Suppressor macrophage treated with lipopolysaccharide for 1 hour (primary cell): Measurements from ENCODE around the gene MORC3.
A peak's percentile ranks its signal among the peaks of the same experiment; 100 is the strongest.
"Not testable (repeated sequence)": the region's sequence is repeated elsewhere in the genome, so short reads cannot be mapped to it uniquely, and the experiment has no call there.

Experiments
- DNase-seq, 3 donors: peaks; one replicate each; pipeline ENCODE4 v3.0.0-alpha.2; 2020 to 2022

The MORC3 gene

DNA sequence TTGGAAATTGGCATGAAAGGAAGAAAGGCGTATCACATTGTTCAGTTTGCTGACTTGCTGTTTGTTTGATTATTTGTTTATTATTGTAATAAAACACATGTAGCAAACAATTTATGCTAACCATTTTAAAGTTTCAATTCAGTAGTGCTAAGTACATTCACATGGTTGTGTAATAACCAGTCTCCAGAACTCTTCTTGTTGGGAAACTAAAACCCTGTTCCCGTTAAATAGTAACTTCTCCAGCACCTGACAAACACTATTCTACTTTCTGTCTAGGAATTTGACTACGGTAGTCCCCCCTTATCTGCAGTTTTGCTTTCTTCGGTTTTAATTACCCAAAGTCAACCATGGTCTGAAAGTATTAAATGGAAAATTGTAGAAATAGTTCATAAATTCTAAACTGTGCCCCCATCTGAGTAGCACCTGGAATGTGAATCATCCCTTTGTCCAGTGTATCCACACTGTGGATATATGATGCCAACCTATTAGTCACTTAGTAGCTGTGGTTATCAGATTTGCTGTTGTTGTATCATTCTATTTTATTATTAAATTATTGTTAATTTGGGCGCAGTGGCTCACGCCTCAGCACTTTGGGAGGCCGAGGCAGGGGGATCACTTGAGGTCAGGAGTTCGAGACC is 5.5 kb downstream of the MORC3 start:
- peak in 1 of 3 donors; percentile 14 for DNase-seq

DNA sequence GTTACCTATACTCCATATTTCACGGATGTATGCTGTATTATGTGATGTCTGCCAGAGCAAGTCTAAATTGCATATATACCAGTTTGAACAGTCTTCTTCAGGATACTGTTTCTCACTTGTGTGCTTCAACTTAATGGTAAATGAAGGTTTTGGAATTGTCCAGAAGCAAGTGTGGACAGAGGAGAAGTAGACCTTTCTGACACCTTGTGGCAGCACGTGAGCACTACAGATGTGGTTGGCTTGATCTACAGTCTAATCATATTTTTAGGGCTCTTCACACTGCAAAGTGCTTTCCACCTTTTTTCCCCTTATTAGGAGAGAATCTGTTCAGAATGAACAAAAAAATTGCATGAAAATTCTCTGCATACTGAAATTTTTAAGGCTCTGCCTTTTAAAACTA is 10.9 kb downstream of the MORC3 start:
- peak; percentile 55 to 60 (median 55) for DNase-seq

DNA sequence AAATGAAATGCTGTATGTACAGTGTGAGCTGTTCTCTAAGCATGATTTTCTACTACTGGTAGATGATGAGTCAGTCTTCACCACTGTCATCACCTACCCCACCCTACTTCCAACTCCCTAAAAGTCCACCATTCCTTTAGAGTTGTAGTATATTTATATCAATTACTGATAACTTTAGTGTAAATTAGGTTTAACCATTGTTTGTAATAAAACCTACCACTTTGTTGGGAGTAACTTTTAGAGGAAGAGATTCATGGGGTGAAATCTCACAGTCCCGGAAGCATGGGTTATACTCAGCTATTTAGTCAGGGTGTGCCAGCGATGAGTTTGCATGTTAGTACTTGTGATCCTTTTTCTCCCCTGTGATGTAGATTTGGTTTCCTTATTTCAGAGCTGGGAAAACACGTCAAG is 17.1 kb downstream of the MORC3 start:
- peak; percentile 33 to 51 (median 39) for DNase-seq

DNA sequence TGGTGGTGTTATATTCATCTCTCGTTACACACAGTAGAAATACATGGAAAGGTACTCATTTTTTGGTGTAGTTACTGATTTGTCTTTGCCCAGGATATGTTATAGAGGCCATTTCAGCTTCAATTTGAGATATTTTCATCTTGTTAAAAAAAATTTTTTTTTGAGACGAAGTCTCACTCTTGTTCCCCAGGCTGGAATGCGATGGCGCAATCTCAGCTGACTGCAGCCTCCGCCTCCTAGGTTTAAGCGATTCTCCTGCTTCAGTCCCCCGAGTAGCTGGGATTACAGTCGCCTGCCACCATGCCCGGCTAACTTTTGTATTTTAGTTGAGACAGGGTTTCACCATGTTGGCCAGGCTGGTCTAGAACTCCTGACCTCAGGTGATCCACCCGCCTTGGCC is 19.0 kb downstream of the MORC3 start:
- no peak for DNase-seq

DNA sequence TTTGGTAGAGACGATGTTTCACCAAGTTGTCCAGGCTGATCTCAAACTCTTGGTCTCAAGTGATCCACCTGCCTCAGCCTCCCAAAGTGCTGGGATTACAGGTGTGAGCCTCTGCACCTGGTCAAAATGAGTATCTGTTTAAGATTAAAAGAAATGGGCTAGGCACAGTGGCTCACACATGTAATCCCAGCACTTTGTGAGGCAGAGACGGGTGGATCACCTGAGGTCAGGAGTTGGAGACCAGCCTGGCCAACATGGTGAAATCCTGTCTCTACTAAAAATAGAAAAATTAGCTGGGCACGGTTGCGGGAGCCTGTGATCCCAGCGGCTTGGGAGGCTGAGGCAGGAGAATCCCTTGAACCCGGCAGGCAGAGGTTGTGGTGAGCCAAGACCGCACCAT is 22.6 kb downstream of the MORC3 start:
- not testable (repeated sequence) for DNase-seq

DNA sequence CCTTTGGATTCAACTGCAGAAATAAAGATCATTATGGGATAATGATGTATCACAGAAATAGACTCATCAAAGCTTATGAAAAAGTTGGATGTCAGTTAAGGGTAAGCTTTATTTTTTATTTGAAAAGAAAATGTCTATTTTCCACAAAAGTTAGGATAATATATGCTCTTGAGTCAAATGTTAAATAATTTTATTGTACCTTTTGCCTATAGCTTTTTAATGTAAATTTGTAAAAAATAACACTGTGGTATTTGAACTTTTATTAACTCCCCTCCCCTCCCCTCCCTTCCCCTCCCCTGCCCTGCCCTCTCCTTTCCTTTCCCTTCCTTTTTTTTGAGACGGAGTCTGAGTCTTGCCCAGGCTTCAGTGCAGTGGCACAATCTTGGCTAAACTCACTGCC is 24.9 kb downstream of the MORC3 start:
- no peak for DNase-seq

DNA sequence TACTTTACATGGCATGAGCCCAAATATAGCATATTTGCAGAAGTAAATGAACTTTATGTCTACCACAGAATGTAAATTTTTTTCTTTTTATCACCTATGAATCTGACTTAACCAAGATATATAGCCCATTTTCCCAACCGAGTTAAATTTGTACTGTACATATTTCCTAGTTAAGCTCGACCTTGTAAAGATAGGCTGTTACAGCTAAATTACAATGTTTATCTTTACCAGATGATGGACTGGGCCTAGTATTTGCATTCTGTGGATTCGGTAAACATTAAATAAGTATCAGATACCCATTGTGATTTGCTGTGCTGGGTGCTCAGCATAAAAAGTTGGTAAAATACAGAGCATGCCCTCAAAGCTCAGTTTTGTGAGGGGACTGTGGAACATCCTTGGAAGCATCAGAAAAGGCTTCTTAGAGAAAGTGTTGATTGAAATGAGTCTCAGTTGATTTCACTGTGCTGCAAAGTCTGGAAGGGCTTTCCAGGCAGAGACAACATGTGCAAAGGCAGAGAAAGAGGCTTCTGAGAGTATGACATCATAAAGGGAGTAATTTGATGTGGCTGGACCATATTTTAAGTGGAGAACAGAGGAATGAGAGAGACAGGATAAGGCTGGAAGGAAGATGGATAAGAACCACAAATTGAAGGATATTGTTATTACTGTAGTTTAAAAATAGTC is 27.4 kb downstream of the MORC3 start:
- DNase-seq = no peak

DNA sequence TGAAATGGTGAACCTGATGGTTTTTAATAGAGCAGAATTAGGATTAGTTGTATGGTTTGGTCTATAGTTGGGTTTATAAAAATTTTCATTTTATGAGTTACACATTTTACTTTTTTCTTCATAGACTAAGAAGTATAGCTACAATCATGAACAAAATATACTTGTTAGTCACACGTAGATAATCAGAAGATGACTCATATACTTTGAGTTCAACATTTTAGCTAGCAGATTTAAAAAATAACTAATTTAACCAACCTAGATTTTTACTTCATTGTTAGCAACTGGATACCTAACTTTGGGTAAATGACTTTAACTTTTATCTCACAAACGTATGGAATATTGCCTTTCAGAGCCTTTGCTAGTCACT is 27.9 kb downstream of the MORC3 start:
- DNase-seq = no peak

DNA sequence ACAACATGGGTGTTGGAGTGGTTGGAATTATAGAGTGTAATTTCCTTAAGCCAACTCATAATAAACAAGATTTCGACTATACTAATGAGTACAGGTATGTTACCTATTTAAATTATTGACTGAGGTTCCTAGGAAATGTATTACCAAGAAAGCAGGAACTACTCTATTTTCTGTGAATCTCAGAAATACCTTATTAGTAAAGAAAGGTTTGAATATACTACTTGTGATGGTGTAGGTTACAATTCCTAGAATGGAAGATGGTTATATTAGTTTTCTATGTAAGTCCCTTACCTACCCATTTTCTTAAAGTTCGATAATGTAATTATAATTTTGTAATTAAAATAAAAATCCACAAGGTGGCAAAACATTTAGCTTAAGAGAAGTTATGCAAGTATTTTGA is 29.3 kb downstream of the MORC3 start:
- no peak for DNase-seq

DNA sequence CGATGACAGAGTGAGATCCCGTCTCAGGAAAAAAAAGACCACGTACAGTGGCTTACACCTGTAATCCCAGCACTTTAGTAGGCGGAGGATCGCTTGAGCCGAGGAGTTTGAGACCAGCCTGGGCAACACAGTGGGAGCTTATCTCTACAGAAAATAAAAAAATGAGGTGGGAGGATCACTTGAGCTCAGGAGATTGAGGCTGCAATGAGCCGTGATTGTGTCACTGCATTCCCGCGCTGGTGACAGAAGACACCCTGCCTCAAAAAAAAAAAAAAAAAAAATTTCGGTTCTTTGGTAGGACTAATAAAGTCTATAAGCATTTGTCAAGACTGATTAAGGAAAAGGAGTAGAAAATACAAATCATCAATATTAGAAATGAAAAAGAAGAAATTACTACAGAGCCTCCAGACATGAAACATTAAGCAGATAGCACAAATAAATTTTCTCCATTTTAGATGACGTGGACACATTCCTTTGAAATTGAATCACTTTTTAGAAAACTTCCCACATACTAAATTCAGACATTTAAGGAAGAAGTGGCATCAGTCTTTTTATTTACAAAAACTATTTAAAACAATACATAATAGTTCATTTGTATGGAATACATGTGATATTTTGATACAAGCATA is 30.4 kb downstream of the MORC3 start:
- DNase-seq = no peak

DNA sequence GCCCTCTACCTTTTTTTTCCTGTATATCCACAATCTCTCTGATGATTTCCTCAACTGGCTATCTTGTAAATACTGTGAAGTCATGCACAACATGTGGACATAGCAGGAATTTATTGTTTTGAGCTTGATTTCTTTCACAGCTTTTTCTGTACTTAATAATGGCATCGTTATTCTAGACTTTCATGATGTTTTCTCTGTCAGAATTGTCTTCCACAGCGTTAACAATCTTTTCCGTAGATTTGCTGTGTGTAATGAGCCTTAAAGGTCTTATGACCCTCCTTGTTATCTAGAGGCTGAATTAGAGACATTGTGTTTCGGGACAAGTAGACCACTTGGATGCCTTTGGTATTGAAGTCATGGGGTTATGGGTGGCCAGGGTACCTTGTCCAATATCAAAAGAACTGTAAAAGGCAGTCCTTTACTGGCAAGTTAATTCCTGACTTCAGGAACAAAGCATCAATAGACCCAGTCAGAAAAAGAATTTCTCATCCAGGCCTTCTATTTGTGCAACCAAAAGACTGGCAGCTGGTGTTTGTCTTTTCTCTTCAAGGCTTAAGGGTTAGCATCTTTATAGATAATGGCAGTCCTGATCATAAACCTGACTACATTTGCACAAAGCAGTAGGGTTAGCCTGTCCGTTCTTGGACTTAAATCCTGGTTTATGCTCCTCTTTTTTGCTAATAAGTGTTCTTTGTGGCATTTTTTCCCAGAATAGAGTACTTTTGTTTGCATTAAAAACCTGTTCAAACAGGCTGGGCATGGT is 35.1 kb downstream of the MORC3 start:
- no peak for DNase-seq

DNA sequence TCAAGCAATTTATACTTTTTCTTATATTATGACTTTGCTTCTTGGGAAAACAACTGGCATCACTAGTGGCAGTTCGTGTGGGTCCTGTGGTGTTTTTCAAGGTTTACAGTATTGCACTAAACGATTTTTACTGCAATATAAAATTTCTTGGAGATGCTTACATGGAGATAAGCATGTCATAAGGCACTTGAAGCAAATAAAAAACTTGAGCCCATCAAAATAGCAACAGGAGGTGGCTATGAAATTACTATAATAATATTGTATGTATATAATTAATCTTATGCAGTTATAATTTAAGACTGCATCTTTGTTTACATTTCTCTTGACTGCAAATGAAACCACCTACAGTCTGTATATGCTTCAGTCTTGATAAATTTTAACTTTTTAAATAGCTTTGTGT is 35.9 kb downstream of the MORC3 start:
- no peak for DNase-seq

DNA sequence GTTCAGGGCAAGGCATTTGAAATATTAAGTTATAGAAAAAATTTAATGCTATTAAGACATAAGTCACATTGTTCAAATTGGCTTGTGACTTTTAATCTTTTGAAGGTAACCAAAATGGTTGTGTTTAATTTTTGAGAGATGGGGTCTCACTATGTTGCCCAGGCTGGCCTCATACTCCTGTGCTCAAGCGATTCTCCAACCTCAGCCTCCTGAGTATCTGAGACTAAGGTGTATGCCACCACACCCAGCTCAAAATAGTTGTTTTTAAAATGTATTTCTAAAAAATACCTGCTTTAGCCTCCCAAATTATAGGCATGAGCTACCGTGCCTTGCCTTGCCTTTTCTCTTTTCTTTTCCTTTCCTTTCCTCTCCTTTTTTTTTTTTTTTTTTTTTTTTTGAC is 39.2 kb downstream of the MORC3 start:
- DNase-seq = no peak

DNA sequence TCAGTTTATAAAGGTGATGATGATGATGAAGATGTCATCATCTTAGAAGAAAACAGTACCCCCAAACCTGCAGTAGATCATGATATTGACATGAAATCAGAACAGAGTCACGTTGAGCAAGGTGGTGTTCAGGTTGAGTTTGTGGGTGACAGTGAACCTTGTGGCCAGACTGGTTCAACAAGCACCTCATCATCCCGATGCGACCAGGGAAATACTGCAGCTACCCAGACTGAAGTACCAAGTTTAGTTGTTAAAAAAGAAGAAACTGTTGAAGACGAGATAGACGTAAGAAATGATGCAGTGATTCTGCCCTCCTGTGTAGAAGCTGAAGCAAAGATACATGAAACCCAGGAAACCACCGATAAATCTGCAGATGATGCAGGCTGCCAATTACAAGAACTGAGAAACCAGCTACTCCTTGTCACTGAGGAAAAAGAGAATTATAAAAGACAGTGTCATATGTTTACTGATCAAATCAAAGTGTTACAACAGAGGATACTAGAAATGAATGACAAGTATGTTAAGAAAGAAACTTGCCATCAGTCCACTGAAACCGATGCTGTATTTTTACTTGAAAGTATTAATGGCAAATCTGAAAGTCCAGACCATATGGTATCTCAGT is 49.2 kb downstream of the MORC3 start:
- DNase-seq = no peak

DNA sequence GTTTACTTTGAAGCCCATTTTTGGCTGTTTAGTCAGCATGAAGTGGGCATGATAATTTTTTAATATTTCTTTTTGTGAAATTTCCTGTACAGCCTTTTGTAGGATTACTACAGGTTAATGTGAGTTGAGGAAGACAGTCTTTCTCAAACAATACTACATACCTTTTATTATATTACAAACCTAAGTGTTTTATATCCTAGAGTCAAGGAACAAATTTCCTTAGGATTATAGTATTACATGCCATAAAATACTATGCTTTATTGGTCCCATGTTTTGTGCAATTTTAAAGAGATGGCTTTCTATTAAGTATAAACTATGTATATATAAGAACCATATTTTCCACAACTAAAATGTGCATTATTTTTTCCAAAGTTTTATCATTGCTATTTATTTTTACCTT is 56.0 kb downstream of the MORC3 start:
- DNase-seq = no peak

DNA sequence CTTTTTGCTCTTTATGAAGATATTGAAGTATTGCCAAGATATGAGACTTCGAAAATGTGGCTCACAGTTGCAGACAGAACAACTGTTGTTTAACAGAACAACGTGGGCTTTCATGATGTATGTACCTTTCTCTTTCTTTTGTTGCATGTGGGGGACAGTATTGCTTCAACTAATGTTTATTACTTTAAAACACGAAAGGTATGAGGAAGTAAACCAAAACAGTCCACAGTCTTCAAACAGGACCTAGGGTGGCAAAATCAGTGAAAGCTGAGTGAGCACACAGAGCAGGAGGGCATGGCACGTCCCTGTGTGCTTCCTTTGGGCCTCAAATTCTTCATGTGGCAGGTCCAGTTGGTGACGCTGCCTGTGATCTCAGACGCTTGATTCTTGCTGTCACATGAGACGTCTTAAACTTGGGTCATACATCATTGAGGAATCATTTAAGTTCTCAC is 57.4 kb downstream of the MORC3 start:
- no peak for DNase-seq

DNA sequence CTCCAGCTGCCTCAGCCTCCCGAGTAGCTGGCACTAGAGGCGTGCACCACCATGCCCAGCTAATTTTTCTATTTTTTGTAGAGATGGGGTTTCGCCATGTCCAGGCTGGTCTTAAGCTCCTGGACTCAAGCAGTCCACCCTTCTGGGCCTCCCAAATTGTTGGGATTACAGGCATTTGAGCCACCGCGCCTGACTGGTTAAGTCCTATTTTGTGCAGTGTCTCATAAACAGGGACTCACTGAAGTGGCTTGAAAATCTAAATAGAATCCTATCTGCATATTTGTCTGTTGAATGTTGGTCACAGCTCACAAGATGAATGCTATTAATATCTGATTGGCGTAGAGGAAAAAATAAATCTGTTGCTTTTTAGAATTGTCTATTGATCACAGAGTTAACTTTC is 59.3 kb downstream of the MORC3 start:
- no peak for DNase-seq

DNA sequence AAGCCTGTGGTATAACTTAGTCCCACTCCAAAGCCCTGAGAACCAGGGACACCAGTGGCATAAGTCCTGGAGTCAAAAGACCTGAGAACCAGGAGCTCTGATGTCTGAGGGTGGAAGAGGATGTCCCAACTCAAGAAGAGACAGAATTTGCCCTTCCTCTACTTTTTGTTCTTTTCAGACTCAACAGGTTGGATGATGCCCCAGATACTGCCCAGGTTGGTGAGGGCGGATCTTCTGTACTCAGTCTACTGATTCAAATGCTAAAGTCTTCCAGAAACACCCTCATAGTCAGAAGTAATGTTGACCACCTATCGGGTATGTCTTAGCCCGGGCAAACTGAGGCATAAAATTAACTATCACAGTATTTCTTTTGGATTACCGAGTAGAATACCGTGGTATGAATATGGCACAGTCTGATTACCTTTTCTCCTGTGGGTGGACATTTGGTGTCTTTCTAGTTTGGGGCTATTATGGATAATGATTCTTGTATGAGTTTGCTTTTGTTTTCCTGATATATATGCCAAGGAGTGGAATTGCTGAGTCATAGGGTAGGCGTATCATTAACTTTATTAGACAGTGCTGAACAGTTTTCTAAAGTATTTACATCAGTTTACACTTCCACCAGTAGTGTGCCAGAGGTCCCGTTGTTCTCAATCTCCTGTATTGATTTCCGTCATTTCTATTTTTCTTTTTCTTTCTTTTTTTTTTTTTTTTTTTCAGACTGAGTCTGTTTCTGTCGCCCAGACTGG is 62.0 kb downstream of the MORC3 start:
- DNase-seq = no peak

DNA sequence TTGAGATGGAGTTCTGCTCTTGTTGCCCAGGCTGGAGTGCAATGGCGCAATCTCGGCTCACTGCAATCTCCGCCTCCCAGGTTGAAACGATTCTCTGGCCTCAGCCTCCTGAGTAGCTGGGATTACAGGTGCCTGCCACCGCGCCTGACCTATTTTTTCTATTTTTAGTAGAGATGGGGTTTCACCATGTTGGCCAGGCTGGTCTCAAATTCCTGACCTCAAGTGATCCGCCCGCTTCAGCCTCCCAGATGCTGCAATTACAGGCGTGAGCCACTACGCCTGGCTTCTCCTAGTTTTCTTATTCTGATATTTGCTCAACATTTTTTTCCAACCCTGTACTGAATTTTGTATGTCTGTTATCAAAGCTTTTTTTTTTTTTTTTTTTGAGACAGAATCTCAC is 62.7 kb downstream of the MORC3 start:
- DNase-seq = not testable (repeated sequence)

DNA sequence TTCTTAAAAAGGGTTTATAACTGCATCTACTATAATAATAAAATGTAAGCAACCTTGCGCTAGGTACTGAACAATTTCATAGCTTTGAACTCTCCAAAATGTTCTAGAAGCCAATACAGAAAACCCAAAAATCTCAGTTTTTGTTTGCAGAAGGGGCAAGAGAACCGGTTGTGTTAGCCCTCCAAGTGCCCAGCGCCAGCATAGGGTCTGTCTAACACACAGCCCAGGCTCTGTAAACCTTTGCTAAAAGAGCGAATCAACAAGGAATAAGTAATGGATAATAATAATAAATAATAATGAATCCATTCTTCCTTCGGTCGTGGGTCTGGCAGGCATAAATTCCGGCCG is 64.9 kb downstream of the MORC3 start:
- DNase-seq = no peak

DNA sequence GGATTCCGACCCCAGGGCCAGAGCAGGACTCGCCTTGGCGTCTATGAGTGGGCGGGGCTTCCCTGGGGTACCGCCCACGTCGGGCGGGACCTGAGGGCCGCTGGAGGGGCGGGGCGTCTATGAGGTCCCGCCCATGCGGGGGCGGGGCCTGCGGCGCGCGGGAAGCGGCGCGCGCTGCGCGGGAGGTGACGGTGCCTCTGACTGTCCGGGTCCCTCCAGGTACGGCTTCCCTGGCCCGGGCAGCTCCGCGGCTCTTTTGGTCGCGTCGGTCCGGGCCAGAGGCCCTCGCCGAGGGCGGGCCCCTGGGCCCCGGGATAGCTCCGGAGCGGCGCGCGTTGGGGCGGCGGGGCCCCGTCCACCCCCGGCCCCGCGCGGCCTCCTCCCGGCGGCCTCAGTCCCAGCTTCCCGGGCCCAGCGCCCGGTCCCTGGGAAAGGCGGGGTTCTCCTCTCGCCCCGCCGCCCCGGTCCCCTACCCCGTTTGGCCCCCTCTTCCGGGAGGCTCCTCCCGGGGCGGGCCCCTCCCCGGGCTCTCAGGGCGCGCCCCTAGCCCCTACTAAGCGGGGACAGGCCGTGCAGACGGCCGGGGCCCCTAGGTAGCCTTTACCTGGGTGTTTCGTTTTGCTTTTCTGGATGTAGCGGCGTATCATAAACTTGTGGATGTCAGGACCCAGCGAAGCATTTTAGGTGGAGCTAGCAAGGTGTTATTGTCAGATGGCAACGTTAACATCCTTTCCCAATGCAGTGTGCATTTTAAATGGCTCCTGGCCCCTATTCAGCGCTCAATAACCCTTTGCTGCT is 65.4 kb downstream of the MORC3 start, which contains the start of gene CHAF1B:
Gene CHAF1B (plus strand): TSS at position 160 of the 798 bp plus-strand sequence. CDS start 745 bp downstream, outside the sequence.
- peak; percentile 92 to 98 (median 96) for DNase-seq
